GM19395 (cell line): ENCODE results near the gene PMEL.
A peak's percentile ranks its signal among the peaks of the same experiment; 100 is the strongest.

Experiments
- ATAC-seq: cut with Tn5 transposase; IDR thresholded peaks from one replicate; pipeline ENCODE4 v1.9.1; 2021; ENCODE audit warnings: mild to moderate bottlenecking, moderate library complexity; ENCODE audit not compliant: unreplicated experiment

The PMEL gene

DNA sequence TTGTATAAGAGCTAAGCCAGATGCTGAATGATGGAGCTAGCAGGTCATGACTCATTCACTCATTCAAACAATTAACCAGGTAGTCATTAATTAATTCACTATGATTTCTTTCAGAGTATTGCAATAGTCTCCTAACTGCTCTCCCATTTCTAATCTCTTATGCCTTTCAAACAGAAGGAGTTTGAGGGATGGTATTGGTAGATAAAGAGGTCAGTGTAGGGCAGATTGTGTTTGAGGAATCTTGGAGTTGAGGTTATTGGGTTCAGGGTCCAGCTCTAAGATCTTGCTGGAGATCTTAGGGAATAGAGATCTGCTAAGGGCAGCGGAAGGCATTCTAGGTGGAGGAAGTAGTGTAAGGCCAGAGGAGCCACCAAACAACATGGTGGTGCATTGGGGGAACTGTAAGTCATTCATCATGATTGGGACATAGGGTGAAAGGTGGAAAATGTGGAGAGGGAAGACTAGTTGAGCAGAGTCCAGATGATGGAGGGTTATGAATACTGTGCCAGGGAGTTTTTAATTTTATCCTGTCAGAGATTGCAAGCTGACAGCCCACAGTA lies 23.2 kb downstream of the PMEL start:
- no peak for ATAC-seq

DNA sequence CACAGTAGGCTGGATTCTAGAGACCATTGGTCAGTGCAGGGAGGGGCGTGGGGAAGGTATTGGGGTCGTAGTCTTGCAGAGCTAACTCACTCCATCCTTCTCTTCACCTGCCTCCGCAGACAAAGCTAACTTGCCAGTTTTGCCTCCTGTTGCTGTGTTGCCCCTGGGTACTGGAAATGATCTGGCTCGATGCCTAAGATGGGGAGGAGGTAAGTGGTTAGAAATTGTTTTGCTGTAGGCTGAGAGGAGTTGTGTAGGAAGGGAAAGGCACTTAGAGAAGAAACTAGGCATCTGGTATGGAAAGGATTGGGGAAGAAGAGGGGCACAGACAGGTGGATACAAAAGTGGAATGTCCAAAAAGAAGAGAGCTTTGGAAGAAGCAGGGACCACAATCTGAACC lies 23.8 kb downstream of the PMEL start:
- ATAC-seq, result no peak

DNA sequence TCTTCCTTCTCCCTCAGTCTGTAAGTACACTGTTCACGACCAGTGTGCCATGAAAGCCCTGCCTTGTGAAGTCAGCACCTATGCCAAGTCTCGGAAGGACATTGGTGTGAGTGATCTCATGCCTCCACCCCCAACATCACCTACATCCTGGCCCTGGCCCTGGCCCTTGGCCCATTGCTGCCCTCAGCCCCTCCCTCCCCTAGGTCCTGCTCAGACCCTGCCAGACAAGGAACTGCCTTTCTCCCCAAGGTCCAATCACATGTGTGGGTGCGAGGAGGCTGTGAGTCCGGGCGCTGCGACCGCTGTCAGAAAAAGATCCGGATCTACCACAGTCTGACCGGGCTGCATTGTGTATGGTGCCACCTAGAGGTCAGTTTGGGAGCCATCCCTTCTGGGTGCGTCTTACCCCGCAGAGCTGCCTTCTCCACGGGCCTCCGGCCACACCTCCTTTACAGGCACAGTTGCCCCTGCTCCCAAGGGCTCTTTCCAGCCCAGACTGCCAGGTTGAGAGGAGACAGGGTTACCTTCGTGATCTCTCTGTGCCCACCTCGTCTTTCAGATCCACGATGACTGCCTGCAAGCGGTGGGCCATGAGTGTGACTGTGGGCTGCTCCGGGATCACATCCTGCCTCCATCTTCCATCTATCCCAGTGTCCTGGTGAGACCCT lies 25.6 kb downstream of the PMEL start:
- peak; percentile 98 for ATAC-seq

DNA sequence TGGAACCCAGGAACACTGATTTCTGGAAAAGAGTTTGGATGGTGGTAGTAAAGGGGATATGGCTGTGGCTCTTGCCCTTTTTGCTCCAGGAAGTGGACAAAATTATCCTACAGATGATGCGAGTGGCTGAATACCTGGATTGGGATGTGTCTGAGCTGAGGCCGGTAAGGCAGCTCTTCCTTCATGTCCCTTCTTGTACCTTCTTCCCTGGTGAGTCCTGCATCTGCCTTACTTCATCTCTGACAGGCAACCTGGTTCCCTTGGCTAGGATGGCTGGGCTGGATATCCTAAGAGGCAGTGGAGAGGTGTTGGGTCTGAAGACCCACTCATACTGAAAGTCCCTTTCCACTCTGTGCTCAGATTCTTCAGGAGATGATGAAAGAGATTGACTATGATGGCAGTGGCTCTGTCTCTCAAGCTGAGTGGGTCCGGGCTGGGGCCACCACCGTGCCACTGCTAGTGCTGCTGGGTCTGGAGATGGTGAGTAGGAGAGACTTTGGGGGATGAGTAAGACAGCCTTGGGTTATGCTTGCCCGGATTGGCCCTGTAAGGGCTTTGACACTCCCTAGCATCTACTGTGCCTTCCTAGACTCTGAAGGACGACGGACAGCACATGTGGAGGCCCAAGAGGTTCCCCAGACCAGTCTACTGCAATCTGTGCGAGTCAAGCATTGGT lies 26.9 kb downstream of the PMEL start:
- ATAC-seq, result no peak

DNA sequence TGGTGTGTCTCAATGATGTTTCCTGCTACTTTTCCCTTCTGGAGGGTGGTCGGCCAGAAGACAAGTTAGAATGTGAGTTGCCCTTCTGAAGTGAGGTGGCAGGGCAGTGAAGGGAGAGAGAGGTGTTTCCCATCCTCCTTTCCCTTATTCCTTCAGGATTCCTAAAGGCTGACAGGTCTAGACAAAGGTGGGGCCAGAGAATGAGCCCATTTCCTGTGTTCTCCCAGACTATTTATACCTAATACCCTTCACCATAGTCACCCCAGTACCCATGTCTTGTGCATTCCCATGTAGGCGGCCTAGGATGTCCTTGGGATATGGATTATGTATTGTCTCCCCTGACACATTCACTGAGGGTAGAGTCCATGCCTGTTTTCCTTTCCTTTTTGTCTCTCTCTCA lies 27.9 kb downstream of the PMEL start:
- ATAC-seq, result no peak

DNA sequence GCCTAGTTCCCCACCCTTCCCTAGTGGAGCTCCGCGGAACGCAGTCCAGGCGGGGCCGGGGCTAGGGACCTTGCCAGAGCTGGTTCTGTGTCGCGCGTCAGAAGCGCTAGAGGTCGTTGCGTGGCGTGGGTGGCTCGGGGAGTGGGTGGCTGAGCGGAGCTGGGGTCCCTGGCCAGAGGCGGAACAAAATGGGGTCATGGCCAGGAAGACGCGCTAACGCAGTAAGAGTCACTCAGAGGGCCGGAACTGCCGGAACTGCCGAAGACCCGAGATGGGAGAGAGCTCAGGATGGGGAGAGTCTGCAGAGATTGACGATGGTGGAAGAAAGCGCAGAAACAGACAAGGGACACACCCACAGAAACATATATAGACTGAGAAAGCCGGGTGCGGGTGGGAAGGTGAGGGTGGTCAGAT lies 30.1 kb downstream of the PMEL start:
- ATAC-seq, result no peak

DNA sequence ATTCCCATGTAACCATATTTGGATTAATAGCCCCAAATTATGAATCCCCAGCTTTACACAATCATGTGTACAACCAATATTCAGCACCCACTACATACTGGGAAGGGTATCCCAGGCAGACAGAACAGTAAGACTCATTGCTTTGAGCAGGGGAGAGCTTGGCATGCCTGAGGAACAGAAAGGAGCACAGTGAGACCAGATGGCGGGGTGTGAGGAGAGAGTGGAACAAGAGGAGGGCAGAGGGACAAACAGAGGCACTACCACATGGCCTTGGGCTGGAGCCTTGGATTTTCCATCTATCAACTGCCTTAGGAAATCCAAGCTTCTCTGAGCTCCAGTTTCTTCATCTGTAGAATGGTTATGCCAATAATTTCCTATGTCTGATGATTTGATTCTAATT lies 31.1 kb downstream of the PMEL start:
- no peak for ATAC-seq

DNA sequence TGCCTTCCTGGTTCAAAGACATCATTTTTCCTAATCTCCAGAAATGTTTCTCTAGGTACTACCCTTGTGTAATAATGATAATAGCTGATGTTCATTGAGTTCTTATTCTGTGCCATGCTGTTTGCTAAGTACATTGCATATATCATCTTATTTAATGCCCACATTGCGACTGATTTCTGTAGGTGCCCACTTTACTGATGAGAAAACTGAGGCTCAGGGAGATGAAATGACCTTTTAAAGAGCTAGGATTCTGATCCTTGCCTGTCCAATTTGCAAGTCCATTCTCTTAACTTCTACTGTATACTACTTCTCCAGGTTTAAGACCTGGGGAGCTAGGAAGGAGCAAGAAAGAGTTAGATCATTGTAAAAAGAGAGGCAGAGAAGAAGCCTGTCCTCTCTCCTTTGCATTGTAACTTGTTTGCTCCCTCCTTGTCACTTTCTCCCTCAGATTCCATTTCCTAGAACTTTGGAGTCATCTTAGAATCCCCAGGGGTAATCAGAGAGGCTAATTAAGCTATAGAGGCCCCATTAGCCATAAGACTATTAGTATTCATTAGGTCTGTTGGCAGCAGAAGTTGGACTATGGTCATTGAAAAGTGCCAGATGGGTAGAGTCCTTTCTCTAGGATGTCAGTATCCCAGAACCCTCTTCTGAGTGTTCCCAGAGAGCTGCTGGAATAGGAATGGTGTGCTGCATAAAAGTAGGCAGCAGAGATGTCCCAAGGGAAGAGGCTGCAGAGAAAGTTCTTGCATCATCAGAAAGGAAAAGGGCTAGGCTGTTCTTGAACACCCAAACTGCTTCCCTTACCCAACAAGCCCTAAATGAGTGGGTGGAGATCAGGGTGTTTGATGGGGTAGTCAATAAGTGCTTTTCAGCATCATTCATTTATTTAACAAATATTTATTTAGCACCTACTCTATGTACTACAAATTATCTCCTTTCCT lies 31.8 kb downstream of the PMEL start:
- ATAC-seq, result no peak

DNA sequence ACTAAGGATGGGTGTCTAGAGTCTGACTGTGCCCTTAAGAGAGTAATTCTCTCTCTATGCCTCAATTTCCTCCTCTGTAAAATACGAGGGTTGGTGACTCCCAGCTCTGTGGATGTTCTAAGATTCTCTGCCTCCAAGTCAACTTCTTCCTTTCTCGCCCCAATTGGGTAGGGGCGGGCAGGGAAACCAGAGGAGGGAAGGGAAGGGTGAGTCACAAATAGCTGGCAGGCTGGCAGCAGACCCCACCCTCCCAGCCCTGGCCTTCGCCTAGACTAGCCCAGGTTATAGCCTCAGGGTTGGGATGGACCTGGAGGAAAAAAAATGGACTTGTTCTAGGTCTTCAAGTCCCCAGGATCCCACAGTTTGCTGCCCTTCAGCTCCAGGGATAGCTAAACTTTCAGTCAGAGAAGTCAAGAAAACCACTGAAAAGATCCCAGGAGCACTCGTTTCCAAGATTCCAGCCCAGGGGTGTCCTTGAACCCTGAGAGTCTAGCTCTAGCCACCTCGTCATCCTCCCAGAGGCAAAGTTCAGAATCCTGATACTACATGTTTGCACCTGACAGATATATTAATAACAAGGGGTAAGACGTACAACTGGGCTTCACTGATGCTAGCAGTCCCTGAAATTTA lies 32.6 kb downstream of the PMEL start:
- ATAC-seq, result no peak

DNA sequence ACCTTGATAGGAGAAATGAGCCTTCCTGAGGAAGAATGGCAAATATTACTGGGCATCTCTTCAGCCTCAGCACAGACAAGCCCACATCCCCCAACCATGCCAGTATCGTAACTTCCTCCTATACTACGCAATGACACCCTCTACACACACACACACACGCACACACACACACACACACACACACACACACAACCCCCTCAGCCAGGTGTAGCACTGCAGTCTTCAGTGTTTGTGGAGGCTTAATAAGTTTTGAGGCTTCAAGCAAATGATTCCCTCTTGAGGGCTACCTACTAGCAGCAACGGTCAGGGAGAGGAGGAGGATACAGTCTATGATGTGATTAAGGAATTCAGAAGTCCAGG lies 33.3 kb downstream of the PMEL start:
- no peak for ATAC-seq

DNA sequence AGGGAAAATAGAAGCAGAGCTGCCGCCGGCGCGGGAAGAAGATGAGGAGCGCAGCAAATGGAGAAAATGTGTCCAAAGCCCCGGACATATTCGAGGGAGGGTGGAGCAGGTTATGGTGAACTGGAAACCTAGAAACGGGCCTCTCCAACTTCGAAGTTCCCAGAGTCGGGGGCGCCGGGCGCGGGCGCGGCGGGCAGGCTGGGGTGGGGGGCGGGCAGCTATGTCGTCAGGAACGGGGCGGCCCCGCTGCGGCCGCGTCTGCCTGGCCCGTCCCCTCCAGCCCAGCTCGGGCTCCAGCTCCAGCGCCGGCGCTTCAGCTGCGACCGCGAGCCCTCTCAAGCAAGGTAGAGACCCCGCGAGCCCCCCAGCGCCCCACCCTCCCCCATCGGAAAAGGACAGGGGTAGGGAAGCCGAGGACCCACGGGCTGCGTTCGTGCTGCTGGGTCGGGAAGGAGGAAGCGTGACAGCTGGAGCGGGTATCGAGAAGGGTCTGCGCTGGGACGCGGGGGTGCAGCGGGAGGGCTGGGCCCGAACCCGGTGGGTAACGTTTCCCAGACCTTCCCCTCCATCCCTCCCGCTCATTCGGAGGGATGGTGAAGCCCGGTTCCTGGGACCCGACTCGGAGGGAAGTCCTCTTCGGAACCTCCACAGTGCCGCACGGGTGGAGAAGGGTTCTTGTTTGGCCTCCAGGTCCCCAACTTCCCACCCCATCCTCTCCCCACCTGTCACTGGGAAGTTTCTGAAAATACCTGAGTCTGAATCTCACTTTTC lies 33.9 kb downstream of the PMEL start:
- no peak for ATAC-seq

DNA sequence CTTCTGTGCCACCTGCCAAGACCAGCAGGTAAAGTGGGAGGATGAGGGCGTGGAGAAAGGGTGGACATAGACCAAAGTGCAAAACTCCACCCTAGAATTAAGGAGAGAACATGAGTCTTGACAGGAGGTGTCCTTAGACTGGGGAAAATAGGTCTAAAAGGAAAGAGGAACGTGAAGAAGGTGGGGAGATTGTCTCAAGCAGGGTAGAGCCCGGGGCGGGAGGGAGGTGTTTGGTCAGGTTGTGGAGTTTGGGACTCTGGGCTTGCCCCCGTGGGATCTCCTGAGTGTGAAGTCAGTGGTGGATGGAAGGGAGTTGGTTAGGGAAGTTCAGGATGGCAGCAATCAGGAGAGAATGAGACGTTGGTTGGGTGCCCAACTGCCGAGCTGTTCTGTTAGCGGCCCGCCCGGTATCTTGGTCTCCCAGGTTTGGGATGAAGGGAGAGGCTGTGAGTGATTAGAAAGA lies 34.5 kb downstream of the PMEL start:
- ATAC-seq, result no peak

DNA sequence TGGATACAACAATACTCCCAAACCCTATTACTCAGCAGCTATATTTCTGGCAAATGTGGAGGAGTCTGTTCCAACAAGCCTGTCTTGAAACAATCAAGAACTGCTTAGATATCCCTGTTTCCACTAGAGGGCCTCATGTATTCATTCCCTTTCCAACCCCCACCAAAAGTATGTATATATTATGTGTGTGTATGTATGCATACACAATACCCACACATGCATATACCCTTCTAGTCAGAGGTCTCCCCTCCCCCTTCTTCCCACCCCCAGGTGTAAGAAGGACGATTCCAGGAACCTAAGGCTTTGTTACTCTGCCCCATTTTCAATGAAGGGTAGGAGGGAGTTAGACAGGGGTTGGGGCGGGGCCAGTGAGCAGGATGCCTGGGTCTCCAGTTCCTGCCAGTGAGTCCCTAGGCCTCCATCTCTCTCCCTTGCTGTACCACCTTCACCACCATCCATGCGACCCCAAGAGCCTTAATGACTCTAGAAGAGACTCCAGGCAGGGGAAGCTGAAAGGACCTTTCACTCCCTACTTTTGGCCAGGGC lies 35.0 kb downstream of the PMEL start, which contains the start of gene DGKA:
Gene DGKA, plus strand, starts transcription at position 392 of the 546 bp plus-strand sequence. CDS start 5,342 bp downstream, outside the sequence.
- ATAC-seq, result peak; percentile 20

DNA sequence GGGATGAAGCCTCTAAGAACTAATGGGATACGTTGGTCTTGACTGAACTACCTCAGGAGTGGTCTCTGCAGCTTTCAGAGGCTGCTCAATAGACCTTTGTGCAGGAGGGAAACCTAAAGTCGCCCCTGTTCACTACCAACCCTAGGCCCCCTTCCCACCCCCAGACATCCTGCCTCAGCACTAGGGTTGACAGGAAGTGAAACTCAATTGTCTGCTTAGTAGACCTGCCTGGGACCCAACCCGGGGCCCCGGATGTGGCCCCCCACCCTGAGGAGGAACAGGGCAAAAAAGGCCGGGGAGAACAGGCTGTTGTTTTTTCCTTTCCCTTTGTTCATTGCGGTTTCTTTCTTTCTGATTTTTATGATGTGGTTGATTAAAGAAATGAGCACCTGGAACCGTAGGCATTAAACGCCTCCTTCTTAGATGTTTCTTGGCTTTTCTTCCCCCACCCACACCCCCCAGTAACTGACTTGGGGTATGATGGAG lies 36.5 kb downstream of the PMEL start:
- peak; percentile 46 for ATAC-seq

DNA sequence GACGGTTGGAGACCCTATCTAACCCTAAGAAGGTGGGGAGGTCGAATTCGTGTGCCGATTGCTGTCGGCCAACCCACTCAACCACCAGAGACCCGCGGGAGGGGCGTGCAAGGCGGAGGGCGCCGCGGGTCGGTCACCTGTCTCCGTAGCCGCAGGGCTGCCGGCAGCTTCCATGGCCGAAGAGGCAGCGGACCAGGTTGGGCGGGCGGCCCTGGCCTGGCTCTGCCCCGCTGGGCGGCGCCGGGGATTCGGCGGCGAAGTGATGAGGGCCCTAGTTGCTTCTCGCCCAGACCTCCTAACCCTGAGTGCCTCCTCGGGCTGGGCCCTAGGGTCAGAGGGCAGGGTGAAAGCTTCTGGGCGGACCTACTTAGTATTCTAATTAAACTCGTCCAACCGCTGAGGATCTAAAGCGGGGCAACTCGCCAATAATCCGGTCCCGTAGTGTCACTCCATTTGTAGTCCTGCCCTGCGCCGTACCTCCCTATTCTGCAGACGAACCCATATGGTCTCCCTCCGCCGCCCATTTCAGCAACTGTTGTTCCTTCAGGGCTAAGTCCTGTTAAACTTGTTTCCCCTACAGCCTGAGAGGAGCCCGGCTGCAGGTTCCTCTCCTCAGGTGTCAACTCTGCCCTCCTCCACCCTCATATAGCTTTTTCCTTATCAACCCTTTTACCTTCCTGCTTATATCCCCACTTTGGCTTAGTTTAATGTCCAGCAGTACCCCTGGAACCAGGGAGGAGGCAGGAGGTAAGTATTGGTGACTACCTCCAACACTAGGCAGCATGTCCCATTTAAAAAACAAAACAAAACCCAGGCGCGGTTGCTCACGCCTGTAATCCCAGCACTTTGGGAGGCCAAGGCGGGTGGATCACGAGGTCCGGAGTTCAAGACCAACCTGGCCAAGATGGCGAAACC lies 38.0 kb downstream of the PMEL start, which contains the start of gene PYM1:
Gene PYM1, minus strand, starts transcription at position 307 of the 915 bp plus-strand sequence. Its CDS starts 133 bp downstream, at position 174.
- ATAC-seq, result peak; percentile 41

DNA sequence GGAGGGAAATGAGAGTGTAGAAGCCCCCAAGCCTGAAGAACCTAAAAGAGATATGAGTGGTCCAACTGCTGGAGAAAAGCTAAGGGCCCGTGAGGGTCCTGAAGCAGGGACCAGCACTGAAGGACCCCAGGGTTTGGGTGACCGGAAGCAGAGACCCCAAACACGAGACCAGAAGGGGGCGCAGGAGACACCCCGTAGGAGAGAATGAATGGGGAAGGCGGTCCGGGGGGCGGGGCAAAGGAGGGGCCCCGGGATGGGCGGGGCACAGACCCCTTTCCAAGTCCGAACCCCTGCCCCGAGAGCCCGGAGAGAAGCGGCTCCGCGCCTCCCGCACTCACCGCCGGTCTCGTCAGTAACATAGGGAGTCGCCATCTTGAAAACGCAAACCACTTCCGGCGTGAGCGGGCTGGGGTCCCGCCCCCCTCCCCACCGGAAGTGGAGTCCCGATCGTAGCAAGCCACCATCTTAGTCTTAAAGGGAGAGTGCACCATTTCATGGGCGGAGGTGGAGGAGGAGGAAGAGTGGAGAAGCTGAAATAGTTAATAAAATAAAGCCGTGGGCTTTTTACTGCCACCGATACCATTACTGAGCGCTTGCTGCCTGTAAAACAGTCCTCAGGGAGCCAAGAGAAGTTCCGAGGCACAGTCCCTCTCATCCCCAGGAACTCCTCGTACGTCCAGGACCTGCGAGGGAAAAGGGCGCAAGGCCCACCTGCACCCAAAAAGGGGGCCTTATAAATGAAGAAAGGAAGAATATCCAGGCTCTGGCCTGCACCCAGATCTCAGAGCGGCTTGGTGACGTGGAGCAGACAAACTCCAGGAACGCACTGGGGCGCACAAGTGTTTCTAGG lies 38.9 kb downstream of the PMEL start:
- peak; percentile 46 for ATAC-seq
